Loucy (cell line): ENCODE measurements around the gene MYRIP.

Experiments used
- CTCF ChIP-seq: fragments of 200-600 bp; sonication (generic); conservative IDR thresholded peaks from 2 replicates; pipeline ENCODE4 v1.5.1; 2014; ENCODE audit warnings: mild to moderate bottlenecking, antibody characterized with exemption, low read length
- EZH2phosphoT487 ChIP-seq: fragments of 200-600 bp; IDR thresholded peaks from 2 replicates; pipeline ENCODE4 v1.6.1; 2018; ENCODE audit warnings: antibody characterized with exemption, mild to moderate bottlenecking, moderate library complexity, borderline replicate concordance

DNA sequence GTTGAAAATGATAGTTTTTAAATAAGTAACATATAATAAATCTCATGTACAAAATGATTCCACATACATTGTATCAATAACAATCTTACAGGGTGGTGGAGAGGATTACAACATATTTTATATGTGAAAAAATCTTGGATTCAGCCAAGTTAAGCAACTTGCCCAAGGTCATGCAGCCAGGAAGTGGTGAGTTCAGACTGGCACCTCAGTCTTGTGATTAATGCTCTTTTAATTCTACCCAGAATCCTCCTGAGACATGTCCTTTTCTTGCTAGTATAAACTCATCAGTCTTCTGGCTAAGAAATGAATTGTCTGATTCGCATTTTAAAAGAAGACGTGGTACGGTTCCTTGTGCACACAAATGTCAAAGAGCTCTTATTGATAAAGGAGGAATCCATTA is 4.5 kb upstream of the MYRIP start:
- no peak for TF ChIP-seq CTCF
- TF ChIP-seq EZH2phosphoT487, result no peak
